ENCODE data around the gene PPIL6.

PPIL6 gene

DNA sequence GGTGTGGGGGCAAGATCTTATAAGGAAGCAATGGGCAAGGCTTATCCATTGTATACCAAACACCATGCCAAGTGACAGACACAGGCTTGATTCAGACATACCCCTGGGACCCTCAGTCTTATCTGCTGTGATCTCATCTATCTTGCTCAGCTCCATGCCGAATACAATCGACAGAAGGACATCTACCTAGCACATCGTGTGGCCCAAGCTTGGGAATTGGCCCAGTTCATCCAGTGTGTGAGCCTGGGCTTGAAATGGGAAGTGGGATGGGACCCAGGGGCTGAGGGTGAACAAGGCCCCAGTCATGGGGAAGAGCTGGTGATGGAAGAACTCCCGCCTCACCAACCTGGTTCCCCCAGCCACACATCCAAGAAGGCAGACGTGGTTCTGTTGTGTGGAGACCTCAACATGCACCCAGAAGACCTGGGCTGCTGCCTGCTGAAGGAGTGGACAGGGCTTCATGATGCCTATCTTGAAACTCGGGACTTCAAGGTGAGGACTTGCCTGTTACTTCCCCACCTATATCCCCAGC lies 2.0 kb upstream of the PPIL6 start:
- Histone ChIP-seq H3K9me3 (no peaks in the 10 kb centered on the region), H3K36me3 (peaks cover 25 to 52% (median 42%) of the 10 kb centered on the region in 3 donors), H3K4me3 (no peak overlapping the region), H3K4me1 (peaks cover 0 to 22% (median 13%) of the 10 kb centered on the region in 4 donors), H3K27me3 (no peaks in the 10 kb centered on the region), H3K27ac (no peak overlapping the region)
- intact Hi-C loops (cut with DNase I; ENCODE audit: low total_unique reads) = loop anchor here (5.0 kb wide), 1 partner anchor 255 kb away; no protein-coding TSS in a partner anchor
- peak in 1 of 2 donors; percentile 63 for DNase-seq
- TF ChIP-seq, protein P1, sequence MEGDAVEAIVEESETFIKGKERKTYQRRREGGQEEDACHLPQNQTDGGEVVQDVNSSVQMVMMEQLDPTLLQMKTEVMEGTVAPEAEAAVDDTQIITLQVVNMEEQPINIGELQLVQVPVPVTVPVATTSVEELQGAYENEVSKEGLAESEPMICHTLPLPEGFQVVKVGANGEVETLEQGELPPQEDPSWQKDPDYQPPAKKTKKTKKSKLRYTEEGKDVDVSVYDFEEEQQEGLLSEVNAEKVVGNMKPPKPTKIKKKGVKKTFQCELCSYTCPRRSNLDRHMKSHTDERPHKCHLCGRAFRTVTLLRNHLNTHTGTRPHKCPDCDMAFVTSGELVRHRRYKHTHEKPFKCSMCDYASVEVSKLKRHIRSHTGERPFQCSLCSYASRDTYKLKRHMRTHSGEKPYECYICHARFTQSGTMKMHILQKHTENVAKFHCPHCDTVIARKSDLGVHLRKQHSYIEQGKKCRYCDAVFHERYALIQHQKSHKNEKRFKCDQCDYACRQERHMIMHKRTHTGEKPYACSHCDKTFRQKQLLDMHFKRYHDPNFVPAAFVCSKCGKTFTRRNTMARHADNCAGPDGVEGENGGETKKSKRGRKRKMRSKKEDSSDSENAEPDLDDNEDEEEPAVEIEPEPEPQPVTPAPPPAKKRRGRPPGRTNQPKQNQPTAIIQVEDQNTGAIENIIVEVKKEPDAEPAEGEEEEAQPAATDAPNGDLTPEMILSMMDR (IDR thresholded peaks at IDR 0.05) = no peak

DNA sequence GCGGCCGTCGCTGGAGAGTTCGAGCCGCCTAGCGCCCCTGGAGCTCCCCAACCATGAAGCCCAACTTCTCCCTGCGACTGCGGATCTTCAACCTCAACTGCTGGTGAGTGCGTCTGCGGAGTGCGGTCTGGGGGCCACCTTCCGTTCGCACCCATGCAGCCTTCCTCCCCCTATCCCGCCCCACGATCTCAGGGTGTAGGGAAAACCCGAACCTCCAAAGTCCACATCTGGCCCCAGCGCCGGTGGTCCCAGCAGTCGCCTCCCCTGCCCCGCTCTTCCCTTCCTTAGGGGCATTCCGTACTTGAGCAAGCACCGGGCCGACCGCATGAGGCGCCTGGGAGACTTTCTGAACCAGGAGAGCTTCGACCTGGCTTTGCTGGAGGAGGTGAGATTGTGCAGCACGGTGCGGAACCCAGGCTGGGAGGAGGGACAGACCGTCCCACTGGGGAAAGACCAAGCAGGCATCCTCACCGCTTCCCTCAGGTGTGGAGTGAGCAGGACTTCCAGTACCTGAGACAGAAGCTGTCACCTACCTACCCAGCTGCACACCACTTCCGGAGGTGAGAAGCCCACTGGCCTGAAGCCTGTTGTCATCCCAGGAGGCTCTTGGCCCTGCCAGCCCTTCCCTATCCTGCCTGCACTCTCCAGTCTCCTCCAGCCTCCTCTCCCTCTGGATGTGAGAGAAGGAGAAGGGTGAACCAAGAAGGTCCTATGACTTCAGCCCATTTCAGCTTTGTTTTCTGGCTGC lies 815 bp upstream of the PPIL6 start:
- Histone ChIP-seq H3K4me1 (peaks cover 0 to 22% (median 13%) of the 10 kb centered on the region in 4 donors), H3K36me3 (peaks cover 14 to 40% (median 30%) of the 10 kb centered on the region in 3 donors), H3K27ac (peak overlapping the region; percentile 81 to 89), H3K4me3 (peak overlapping the region; percentile 85 to 86), H3K27me3 (no peaks in the 10 kb centered on the region), H3K9me3 (no peaks in the 10 kb centered on the region)
- intact Hi-C loops (cut with DNase I; ENCODE audit: low total_unique reads) = loop anchor here (2.0 to 5.0 kb wide), 2 partner anchors 58 to 254 kb away; partner anchors contain the start of gene CD164
- DNase-seq = peak; percentile 67 to 80
- TF ChIP-seq, protein P1 (IDR thresholded peaks at IDR 0.05) = peak; percentile 10

DNA sequence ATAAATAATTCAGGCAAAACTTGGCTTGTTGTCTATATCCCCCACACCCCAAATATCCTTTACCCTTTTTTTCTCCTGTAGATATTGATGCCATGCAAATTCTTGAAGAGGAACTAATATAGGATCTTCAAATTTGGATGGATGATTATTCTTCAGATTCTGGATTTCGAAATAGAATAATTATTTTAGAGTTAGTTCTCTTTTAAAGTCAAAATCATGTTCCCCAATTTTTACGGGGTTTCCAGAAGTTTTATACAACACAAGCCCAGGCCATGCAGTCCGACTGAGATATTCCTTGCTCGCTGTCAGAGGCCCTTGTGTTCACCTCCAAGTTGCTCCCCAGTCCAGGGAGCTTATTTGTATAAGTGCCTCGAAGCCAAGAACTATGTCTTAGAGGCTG lies 4.4 kb downstream of the PPIL6 start:
- no peaks in the 10 kb centered on the region for H3K36me3 ChIP-seq
- no peak for DNase-seq
- H3K4me3 ChIP-seq = no peak overlapping the region
- no peaks in the 10 kb centered on the region for H3K9me3 ChIP-seq
- no peaks in the 10 kb centered on the region for H3K27me3 ChIP-seq
- peaks cover 0 to 12% (median 0%) of the 10 kb centered on the region in 4 donors for H3K4me1 ChIP-seq
- intact Hi-C loops (cut with DNase I; ENCODE audit: low total_unique reads) = no loop called here
- TF ChIP-seq, protein P1 (IDR thresholded peaks at IDR 0.05) = no peak
- no peak overlapping the region for H3K27ac ChIP-seq

DNA sequence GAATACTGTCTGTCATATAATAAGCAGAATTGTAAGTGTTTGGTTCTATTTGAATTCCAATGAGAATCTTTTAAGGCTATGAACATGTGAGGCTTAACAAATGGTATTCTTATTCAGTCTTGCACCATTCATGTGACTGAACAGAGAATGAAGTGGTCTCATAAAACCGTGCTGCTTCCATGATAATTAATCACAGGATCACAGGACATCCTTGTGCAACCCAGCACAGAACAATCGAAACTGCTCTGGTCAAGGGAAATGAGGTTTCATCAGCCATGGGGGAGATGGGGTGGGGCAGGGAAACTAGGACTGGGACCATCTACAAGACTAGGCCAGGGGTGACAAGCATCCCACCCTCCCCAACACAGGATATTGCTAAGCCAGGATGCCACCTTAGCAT lies 6.0 kb downstream of the PPIL6 start:
- intact Hi-C loops (cut with DNase I; ENCODE audit: low total_unique reads) = no loop called here
- Histone ChIP-seq H3K27me3 (no peaks in the 10 kb centered on the region), H3K27ac (no peak overlapping the region), H3K9me3 (no peaks in the 10 kb centered on the region), H3K36me3 (no peaks in the 10 kb centered on the region), H3K4me1 (peaks cover 0 to 7% (median 2%) of the 10 kb centered on the region in 4 donors), H3K4me3 (no peak overlapping the region)
- DNase-seq = no peak
- TF ChIP-seq, protein P1 (IDR thresholded peaks at IDR 0.05) = no peak

DNA sequence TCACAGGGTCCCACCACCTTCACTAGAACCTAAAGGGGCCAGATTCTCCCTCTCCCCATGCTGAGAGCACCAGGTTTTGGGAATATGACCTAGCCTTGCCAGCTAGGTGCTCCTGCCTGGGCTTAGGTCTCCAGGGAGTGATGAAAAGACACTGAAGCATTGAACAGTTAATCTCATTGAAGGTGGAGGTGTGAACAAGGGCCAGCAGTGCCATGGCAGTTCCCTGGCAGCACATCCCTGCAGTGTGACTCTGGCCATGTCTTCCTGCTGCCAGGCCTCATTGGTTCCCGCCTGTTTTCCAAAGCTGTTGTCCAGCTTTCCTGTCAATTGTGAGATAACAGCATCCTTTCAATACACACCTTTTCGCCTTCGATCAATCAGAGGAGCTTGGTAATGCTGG lies 10.9 kb downstream of the PPIL6 start:
- H3K4me1 ChIP-seq = peaks cover 0 to 10% (median 6%) of the 10 kb centered on the region in 4 donors
- TF ChIP-seq, protein P1 (IDR thresholded peaks at IDR 0.05) = no peak
- no peaks in the 10 kb centered on the region for H3K9me3 ChIP-seq
- no peak overlapping the region for H3K4me3 ChIP-seq
- H3K27ac ChIP-seq = no peak overlapping the region
- no peak for DNase-seq
- H3K27me3 ChIP-seq = no peaks in the 10 kb centered on the region
- intact Hi-C loops (cut with DNase I; ENCODE audit: low total_unique reads) = no loop called here
- no peaks in the 10 kb centered on the region for H3K36me3 ChIP-seq

All from tibial artery (tissue), 4 donors.